Measurements from ENCODE around the gene PRSS38.

The PRSS38 gene

GRCh38 chr1:227815468-227816409 lies at the start of gene PRSS38:
TSS of gene PRSS38 (plus strand) at chr1:227815675. CDS start at chr1:227815717, 42 bp downstream.
- H3K27ac ChIP-seq (ENCODE audit: low read depth, low read length) = no peak within 1 kb of the TSS
- H3K9ac ChIP-seq (ENCODE audit: low read length) = no peak within 1 kb of the TSS
- H3K4me1 ChIP-seq (ENCODE audit: control insufficient read depth, insufficient read depth, low read length) = no peaks in the 10 kb centered on the region
- no peaks in the 10 kb centered on the region for H3K27me3 ChIP-seq (ENCODE audit: control insufficient read depth, insufficient read depth, low read length)
- H3K36me3 ChIP-seq (ENCODE audit: control insufficient read depth, insufficient read depth, low read length) = no peaks in the 10 kb centered on the region
- peaks cover 43% of the 10 kb centered on the region for H3K9me3 ChIP-seq (ENCODE audit: control insufficient read depth, insufficient read depth, low read depth, low read length)
- no peak within 1 kb of the TSS for H3K4me3 ChIP-seq (ENCODE audit: low read depth, low read length)

- H3K27ac ChIP-seq (ENCODE audit: low read depth, low read length) = no peak overlapping the region
- peaks cover 59% of the 10 kb centered on the region for H3K36me3 ChIP-seq (ENCODE audit: control insufficient read depth, insufficient read depth, low read length)
- H3K9me3 ChIP-seq (ENCODE audit: control insufficient read depth, insufficient read depth, low read depth, low read length) = no peaks in the 10 kb centered on the region
- H3K4me3 ChIP-seq (ENCODE audit: low read depth, low read length) = no peak overlapping the region
- H3K27me3 ChIP-seq (ENCODE audit: control insufficient read depth, insufficient read depth, low read length) = no peaks in the 10 kb centered on the region
- H3K9ac ChIP-seq (ENCODE audit: low read length) = no peak overlapping the region
- peaks cover 16% of the 10 kb centered on the region for H3K4me1 ChIP-seq (ENCODE audit: control insufficient read depth, insufficient read depth, low read length)
Measured at GRCh38 chr1:227766015-227766634, 49.4 kb upstream of the PRSS38 start.

- H3K4me3 ChIP-seq (ENCODE audit: low read depth, low read length) = no peak overlapping the region
- no peak overlapping the region for H3K9ac ChIP-seq (ENCODE audit: low read length)
- H3K36me3 ChIP-seq (ENCODE audit: control insufficient read depth, insufficient read depth, low read length) = peaks cover 54% of the 10 kb centered on the region
- H3K9me3 ChIP-seq (ENCODE audit: control insufficient read depth, insufficient read depth, low read depth, low read length) = no peaks in the 10 kb centered on the region
- no peak overlapping the region for H3K27ac ChIP-seq (ENCODE audit: low read depth, low read length)
- H3K4me1 ChIP-seq (ENCODE audit: control insufficient read depth, insufficient read depth, low read length) = peaks cover 16% of the 10 kb centered on the region
- no peaks in the 10 kb centered on the region for H3K27me3 ChIP-seq (ENCODE audit: control insufficient read depth, insufficient read depth, low read length)
Measured at GRCh38 chr1:227766653-227767277, 48.7 kb upstream of the PRSS38 start.

- Histone ChIP-seq H3K4me3 (ENCODE audit: low read depth, low read length) (no peak overlapping the region), H3K4me1 (ENCODE audit: control insufficient read depth, insufficient read depth, low read length) (peaks cover 11% of the 10 kb centered on the region), H3K36me3 (ENCODE audit: control insufficient read depth, insufficient read depth, low read length) (peaks cover 55% of the 10 kb centered on the region), H3K9me3 (ENCODE audit: control insufficient read depth, insufficient read depth, low read depth, low read length) (no peaks in the 10 kb centered on the region), H3K27ac (ENCODE audit: low read depth, low read length) (no peak overlapping the region), H3K9ac (ENCODE audit: low read length) (no peak overlapping the region), H3K27me3 (ENCODE audit: control insufficient read depth, insufficient read depth, low read length) (no peaks in the 10 kb centered on the region)
Measured at GRCh38 chr1:227767401-227768124, 47.9 kb upstream of the PRSS38 start.

GRCh38 chr1:227768125-227768439 lies 47.4 kb upstream of the PRSS38 start:
- no peaks in the 10 kb centered on the region for H3K9me3 ChIP-seq (ENCODE audit: control insufficient read depth, insufficient read depth, low read depth, low read length)
- peaks cover 7% of the 10 kb centered on the region for H3K4me1 ChIP-seq (ENCODE audit: control insufficient read depth, insufficient read depth, low read length)
- H3K4me3 ChIP-seq (ENCODE audit: low read depth, low read length) = no peak overlapping the region
- H3K27ac ChIP-seq (ENCODE audit: low read depth, low read length) = no peak overlapping the region
- no peaks in the 10 kb centered on the region for H3K27me3 ChIP-seq (ENCODE audit: control insufficient read depth, insufficient read depth, low read length)
- H3K36me3 ChIP-seq (ENCODE audit: control insufficient read depth, insufficient read depth, low read length) = peaks cover 55% of the 10 kb centered on the region
- no peak overlapping the region for H3K9ac ChIP-seq (ENCODE audit: low read length)

GRCh38 chr1:227768640-227769039 lies 46.8 kb upstream of the PRSS38 start:
- Histone ChIP-seq H3K27me3 (ENCODE audit: control insufficient read depth, insufficient read depth, low read length) (no peaks in the 10 kb centered on the region), H3K9me3 (ENCODE audit: control insufficient read depth, insufficient read depth, low read depth, low read length) (no peaks in the 10 kb centered on the region), H3K27ac (ENCODE audit: low read depth, low read length) (no peak overlapping the region), H3K9ac (ENCODE audit: low read length) (no peak overlapping the region), H3K36me3 (ENCODE audit: control insufficient read depth, insufficient read depth, low read length) (peaks cover 53% of the 10 kb centered on the region), H3K4me3 (ENCODE audit: low read depth, low read length) (no peak overlapping the region), H3K4me1 (ENCODE audit: control insufficient read depth, insufficient read depth, low read length) (peaks cover under 1% of the 10 kb centered on the region)

GRCh38 chr1:227769047-227769935 lies 46.2 kb upstream of the PRSS38 start:
- Histone ChIP-seq H3K4me1 (ENCODE audit: control insufficient read depth, insufficient read depth, low read length) (no peaks in the 10 kb centered on the region), H3K27ac (ENCODE audit: low read depth, low read length) (no peak overlapping the region), H3K4me3 (ENCODE audit: low read depth, low read length) (no peak overlapping the region), H3K9ac (ENCODE audit: low read length) (no peak overlapping the region), H3K9me3 (ENCODE audit: control insufficient read depth, insufficient read depth, low read depth, low read length) (no peaks in the 10 kb centered on the region), H3K27me3 (ENCODE audit: control insufficient read depth, insufficient read depth, low read length) (no peaks in the 10 kb centered on the region), H3K36me3 (ENCODE audit: control insufficient read depth, insufficient read depth, low read length) (peaks cover 53% of the 10 kb centered on the region)

GRCh38 chr1:227769936-227770494 lies 45.5 kb upstream of the PRSS38 start:
- H3K9ac ChIP-seq (ENCODE audit: low read length) = no peak overlapping the region
- no peaks in the 10 kb centered on the region for H3K27me3 ChIP-seq (ENCODE audit: control insufficient read depth, insufficient read depth, low read length)
- no peak overlapping the region for H3K4me3 ChIP-seq (ENCODE audit: low read depth, low read length)
- peaks cover 5% of the 10 kb centered on the region; the same call in 1 of the 2 replicates for H3K4me1 ChIP-seq (ENCODE audit: control insufficient read depth, insufficient read depth, low read length)
- no peaks in the 10 kb centered on the region for H3K9me3 ChIP-seq (ENCODE audit: control insufficient read depth, insufficient read depth, low read depth, low read length)
- H3K27ac ChIP-seq (ENCODE audit: low read depth, low read length) = no peak overlapping the region
- peaks cover 51% of the 10 kb centered on the region for H3K36me3 ChIP-seq (ENCODE audit: control insufficient read depth, insufficient read depth, low read length)

- peaks cover 5% of the 10 kb centered on the region; the same call in 1 of the 2 replicates for H3K4me1 ChIP-seq (ENCODE audit: control insufficient read depth, insufficient read depth, low read length)
- H3K36me3 ChIP-seq (ENCODE audit: control insufficient read depth, insufficient read depth, low read length) = peaks cover 48% of the 10 kb centered on the region
- no peak overlapping the region for H3K4me3 ChIP-seq (ENCODE audit: low read depth, low read length)
- H3K9me3 ChIP-seq (ENCODE audit: control insufficient read depth, insufficient read depth, low read depth, low read length) = no peaks in the 10 kb centered on the region
- no peaks in the 10 kb centered on the region for H3K27me3 ChIP-seq (ENCODE audit: control insufficient read depth, insufficient read depth, low read length)
- no peak overlapping the region for H3K9ac ChIP-seq (ENCODE audit: low read length)
- H3K27ac ChIP-seq (ENCODE audit: low read depth, low read length) = no peak overlapping the region
Measured at GRCh38 chr1:227770812-227771211, 44.7 kb upstream of the PRSS38 start.

- no peak overlapping the region for H3K9ac ChIP-seq (ENCODE audit: low read length)
- no peak overlapping the region for H3K4me3 ChIP-seq (ENCODE audit: low read depth, low read length)
- H3K36me3 ChIP-seq (ENCODE audit: control insufficient read depth, insufficient read depth, low read length) = peaks cover 49% of the 10 kb centered on the region
- peaks cover 5% of the 10 kb centered on the region; the same call in 1 of the 2 replicates for H3K4me1 ChIP-seq (ENCODE audit: control insufficient read depth, insufficient read depth, low read length)
- no peak overlapping the region for H3K27ac ChIP-seq (ENCODE audit: low read depth, low read length)
- H3K27me3 ChIP-seq (ENCODE audit: control insufficient read depth, insufficient read depth, low read length) = no peaks in the 10 kb centered on the region
- no peaks in the 10 kb centered on the region for H3K9me3 ChIP-seq (ENCODE audit: control insufficient read depth, insufficient read depth, low read depth, low read length)
Measured at GRCh38 chr1:227771326-227771725, 44.1 kb upstream of the PRSS38 start.

All from HUES6 (cell line).